HepG2 (cell line): ENCODE data around the gene STEAP1B. TPM values are rescaled to one million over a fixed set of nuclear protein-coding genes. Genes with fewer than 3 reads are reported as not detected.

Experiments
- FIP1L1 ChIP-seq: fragments of 200-400 bp; formaldehyde crosslinking; IDR thresholded peaks from 2 replicates; pipeline ENCODE4 v1.6.1; 2018; ENCODE audit warnings: low read depth, mild to moderate bottlenecking, low read length, moderate library complexity, borderline replicate concordance; ENCODE audit not compliant: insufficient read depth
- GTF3A ChIP-seq: sonication (generic); formaldehyde crosslinking; conservative IDR thresholded peaks from 2 replicates; pipeline ENCODE4 v1.4.0; 2020; ENCODE audit warnings: mild to moderate bottlenecking, missing genetic modification reagents
- HNF4A ChIP-seq: sonication (generic); formaldehyde crosslinking; IDR thresholded peaks from 2 replicates; pipeline ENCODE4 v1.4.0; 2020; ENCODE audit warnings: missing genetic modification reagents
- HNRNPK ChIP-seq: fragments of 200-400 bp; formaldehyde crosslinking; IDR thresholded peaks from 2 replicates; pipeline ENCODE4 v1.6.1; 2018; ENCODE audit warnings: low read length, low read depth, moderate library complexity, mild to moderate bottlenecking; ENCODE audit not compliant: poor library complexity, severe bottlenecking
- ISL2 ChIP-seq: sonication (generic); formaldehyde crosslinking; IDR thresholded peaks from 2 replicates; pipeline ENCODE4 v1.5.0; 2020; ENCODE audit warnings: missing genetic modification reagents
- JUN ChIP-seq: sonication (generic); formaldehyde crosslinking; IDR thresholded peaks from 2 replicates; pipeline ENCODE4 v1.4.0; 2020; ENCODE audit warnings: mild to moderate bottlenecking, missing genetic modification reagents
- KMT2B ChIP-seq: IDR thresholded peaks from 2 replicates; pipeline ENCODE4 v1.6.1; 2016; ENCODE audit warnings: missing genetic modification reagents, missing compliant biosample characterization
- MATR3 ChIP-seq: sonication (generic); formaldehyde crosslinking; IDR thresholded peaks from 2 replicates; pipeline ENCODE4 v1.4.0; 2020; ENCODE audit warnings: missing genetic modification reagents
- MBNL3 ChIP-seq: fragments of 250-450 bp; sonication (Bioruptor Pico); conservative IDR thresholded peaks from 2 replicates; pipeline ENCODE4 v1.8.0; 2022; ENCODE audit warnings: mild to moderate bottlenecking, inconsistent platforms
- NFKBIZ ChIP-seq: IDR thresholded peaks from 2 replicates; pipeline ENCODE4 v1.6.1; 2018; ENCODE audit warnings: missing genetic modification reagents, missing compliant biosample characterization
- RARG ChIP-seq: sonication (generic); formaldehyde crosslinking; IDR thresholded peaks from 2 replicates; pipeline ENCODE4 v1.4.0; 2020; ENCODE audit warnings: low read depth, mild to moderate bottlenecking, missing genetic modification reagents
- RBFOX2 ChIP-seq: fragments of 200-400 bp; formaldehyde crosslinking; IDR thresholded peaks from 2 replicates; pipeline ENCODE4 v1.6.1; 2017; ENCODE audit warnings: low read depth, mild to moderate bottlenecking, low read length
- SRY ChIP-seq: sonication (generic); formaldehyde crosslinking; IDR thresholded peaks from 2 replicates; pipeline ENCODE4 v1.8.0; 2022; ENCODE audit warnings: mild to moderate bottlenecking, missing genetic modification reagents
- TBX2 ChIP-seq: sonication (generic); formaldehyde crosslinking; IDR thresholded peaks from 2 replicates; pipeline ENCODE4 v1.5.0; 2020; ENCODE audit warnings: missing genetic modification reagents, mild to moderate bottlenecking, borderline replicate concordance
- ZFP91 ChIP-seq: sonication (generic); formaldehyde crosslinking; IDR thresholded peaks from 2 replicates; pipeline ENCODE4 v1.9.0; 2022; ENCODE audit warnings: missing genetic modification reagents, mild to moderate bottlenecking, borderline replicate concordance
- ZNF20 ChIP-seq: sonication (generic); formaldehyde crosslinking; IDR thresholded peaks from 2 replicates; pipeline ENCODE4 v1.4.0; 2020; ENCODE audit warnings: mild to moderate bottlenecking, moderate library complexity, missing genetic modification reagents
- ZNF253 ChIP-seq: sonication (generic); formaldehyde crosslinking; IDR thresholded peaks from 2 replicates; pipeline ENCODE4 v1.8.0; 2022; ENCODE audit warnings: mild to moderate bottlenecking, missing genetic modification reagents, borderline replicate concordance
- ZNF3 ChIP-seq: IDR thresholded peaks from 2 replicates; pipeline ENCODE4 v1.7.0; 2017; ENCODE audit warnings: inconsistent platforms
- ZNF333 ChIP-seq: sonication (generic); formaldehyde crosslinking; IDR thresholded peaks from 2 replicates; pipeline ENCODE4 v1.4.0; 2020; ENCODE audit warnings: mild to moderate bottlenecking, missing genetic modification reagents, borderline replicate concordance
- ZNF382 ChIP-seq: sonication (generic); formaldehyde crosslinking; IDR thresholded peaks from 2 replicates; pipeline ENCODE4 v1.5.0; 2020; ENCODE audit warnings: missing genetic modification reagents, mild to moderate bottlenecking, borderline replicate concordance
- ZNF552 ChIP-seq: sonication (generic); formaldehyde crosslinking; IDR thresholded peaks from 2 replicates; pipeline ENCODE4 v1.9.0; 2022; ENCODE audit warnings: missing genetic modification reagents, mild to moderate bottlenecking, borderline replicate concordance
- ZNF598 ChIP-seq: sonication (generic); formaldehyde crosslinking; IDR thresholded peaks from 2 replicates; pipeline ENCODE4 v1.5.1; 2020; ENCODE audit warnings: mild to moderate bottlenecking, missing genetic modification reagents, borderline replicate concordance
- polyA plus RNA-seq, 8 experiments: library from polyadenylated mRNA; depleted of rRNA in 3 of 8; stranded (reverse) in 7 of 8; unstranded in 1 of 8; fragments of >200 nt; fragmentation: Illumina TruSeq in 4 of 8; extraction: Trizol in 4 of 8; gene quantifications; 2 replicates each; pipeline versions ENCODE4 v1.2.1 to v1.2.3, GENCODE V29; 2011 to 2016; ENCODE audit warnings: low read depth in 4 of 8, missing spikeins in 1 of 8, mixed read lengths in 1 of 8; ENCODE audit not compliant: insufficient read depth in 1 of 8
- total RNA-seq, 5 experiments: library from RNA; depleted of rRNA; stranded (reverse); fragments of >200 nt; fragmentation: Illumina TruSeq; extraction: Trizol; gene quantifications; 2 replicates each; pipeline ENCODE4 v1.2.3, GENCODE V29; 2016; ENCODE audit warnings: low read depth in 1 of 5
- TF ChIP-seq, protein P1 (sequence below): sonication (generic); formaldehyde crosslinking; IDR thresholded peaks from 2 replicates; pipeline ENCODE4 v1.4.0; 2020; ENCODE audit warnings: missing genetic modification reagents, low read depth, mild to moderate bottlenecking, borderline replicate concordance
- TF ChIP-seq, protein P2 (sequence below): sonication (generic); formaldehyde crosslinking; IDR thresholded peaks from 2 replicates; pipeline ENCODE4 v1.4.0; 2020; ENCODE audit warnings: missing genetic modification reagents, mild to moderate bottlenecking, borderline replicate concordance

Gene STEAP1B
- total and polyA plus RNA-seq, 2 of the 13 experiments (the other 11 are each of a cell fraction or from before 2014, with no cell fraction given), result not detected

- TF ChIP-seq RARG (CRISPR knock-in tag) (no peak), GTF3A (CRISPR knock-in tag) (no peak), ZNF253 (no peak), ZNF552 (CRISPR knock-in tag) (no peak), ZNF333 (CRISPR knock-in tag) (no peak), MATR3 (CRISPR knock-in tag) (no peak), ZFP91 (CRISPR knock-in tag) (peak; percentile 49; the same call in 1 of the 2 replicates), TBX2 (CRISPR knock-in tag) (peak; percentile 86), KMT2B (CRISPR knock-in tag) (peak; percentile 34; the same call in 1 of the 2 replicates), JUN (peak; percentile 97), ZNF382 (no peak), NFKBIZ (CRISPR knock-in tag) (peak; percentile 87; the same call in 1 of the 2 replicates), MBNL3 (CRISPR knock-in tag) (no peak), HNF4A (CRISPR knock-in tag) (peak; percentile 85), SRY (CRISPR knock-in tag) (no peak), ZNF3 (no peak), ISL2 (CRISPR knock-in tag) (peak; percentile 68), HNRNPK (no peak), ZNF598 (CRISPR knock-in tag) (no peak), ZNF20 (CRISPR knock-in tag) (no peak), FIP1L1 (no peak), RBFOX2 (no peak)
- TF ChIP-seq, protein P1, sequence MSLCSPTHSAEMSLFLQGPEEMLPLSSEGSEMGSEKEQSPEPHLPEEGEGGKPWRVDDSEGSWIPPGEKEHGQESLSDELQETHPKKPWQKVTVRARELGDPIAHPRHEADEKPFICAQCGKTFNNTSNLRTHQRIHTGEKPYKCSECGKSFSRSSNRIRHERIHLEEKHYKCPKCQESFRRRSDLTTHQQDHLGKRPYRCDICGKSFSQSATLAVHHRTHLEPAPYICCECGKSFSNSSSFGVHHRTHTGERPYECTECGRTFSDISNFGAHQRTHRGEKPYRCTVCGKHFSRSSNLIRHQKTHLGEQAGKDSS (CRISPR knock-in tag), result peak; percentile 75; the same call in 1 of the 2 replicates
- TF ChIP-seq, protein P2, sequence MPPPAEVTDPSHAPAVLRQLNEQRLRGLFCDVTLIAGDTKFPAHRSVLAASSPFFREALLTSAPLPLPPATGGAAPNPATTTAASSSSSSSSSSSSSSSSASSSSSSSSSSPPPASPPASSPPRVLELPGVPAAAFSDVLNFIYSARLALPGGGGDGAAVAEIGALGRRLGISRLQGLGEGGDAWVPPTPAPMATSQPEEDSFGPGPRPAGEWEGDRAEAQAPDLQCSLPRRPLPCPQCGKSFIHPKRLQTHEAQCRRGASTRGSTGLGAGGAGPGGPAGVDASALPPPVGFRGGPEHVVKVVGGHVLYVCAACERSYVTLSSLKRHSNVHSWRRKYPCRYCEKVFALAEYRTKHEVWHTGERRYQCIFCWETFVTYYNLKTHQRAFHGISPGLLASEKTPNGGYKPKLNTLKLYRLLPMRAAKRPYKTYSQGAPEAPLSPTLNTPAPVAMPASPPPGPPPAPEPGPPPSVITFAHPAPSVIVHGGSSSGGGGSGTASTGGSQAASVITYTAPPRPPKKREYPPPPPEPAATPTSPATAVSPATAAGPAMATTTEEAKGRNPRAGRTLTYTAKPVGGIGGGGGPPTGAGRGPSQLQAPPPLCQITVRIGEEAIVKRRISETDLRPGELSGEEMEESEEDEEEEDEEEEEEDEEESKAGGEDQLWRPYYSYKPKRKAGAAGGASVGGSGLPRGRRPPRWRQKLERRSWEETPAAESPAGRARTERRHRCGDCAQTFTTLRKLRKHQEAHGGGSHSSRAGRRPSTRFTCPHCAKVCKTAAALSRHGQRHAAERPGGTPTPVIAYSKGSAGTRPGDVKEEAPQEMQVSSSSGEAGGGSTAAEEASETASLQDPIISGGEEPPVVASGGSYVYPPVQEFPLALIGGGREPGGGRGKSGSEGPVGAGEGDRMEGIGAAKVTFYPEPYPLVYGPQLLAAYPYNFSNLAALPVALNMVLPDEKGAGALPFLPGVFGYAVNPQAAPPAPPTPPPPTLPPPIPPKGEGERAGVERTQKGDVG (CRISPR knock-in tag), result peak; percentile 69; the same call in 1 of the 2 replicates
These were observed 66.1 kb downstream of the STEAP1B start (continued) for GRCh38 chr7:22433710-22434460.
